K562 (cell line): Measurements from ENCODE around the gene PIKFYVE. TPM values are rescaled to one million over a fixed set of nuclear protein-coding genes. Genes with fewer than 3 reads are reported as not detected.

Source experiments
- AFF4 ChIP-seq: sonication (generic); formaldehyde crosslinking; IDR thresholded peaks from 2 replicates; pipeline ENCODE4 v1.8.0; 2023; ENCODE audit warnings: mild to moderate bottlenecking, missing genetic modification reagents
- ARID3A ChIP-seq: IDR thresholded peaks from 2 replicates; pipeline ENCODE4 v1.6.1; 2012; ENCODE audit warnings: low read depth, low read length, improper control_type of control experiment, borderline replicate concordance
- ATF4 ChIP-seq: fragments of 450-650 bp; formaldehyde crosslinking; IDR thresholded peaks from 2 replicates; pipeline ENCODE4 v1.4.0; 2022; ENCODE audit warnings: mild to moderate bottlenecking, moderate library complexity
- BDP1 ChIP-seq: IDR thresholded peaks from 3 replicates; pipeline ENCODE4 v1.6.1; 2011; ENCODE audit not compliant: insufficient read length, insufficient read depth
- DPF2 ChIP-seq: fragments of 450-650 bp; IDR thresholded peaks from 2 replicates; pipeline ENCODE4 v1.6.1; 2016
- ETS1 ChIP-seq: conservative IDR thresholded peaks from 2 replicates; pipeline ENCODE4 v1.6.1; 2011; ENCODE audit warnings: low read depth, mild to moderate bottlenecking, low read length; ENCODE audit not compliant: control insufficient read depth
- FOXM1 ChIP-seq, 2 experiments: fragments of 450-650 bp in 1 of 2; sonication (generic) in 1 of 2; formaldehyde crosslinking in 1 of 2; IDR thresholded peaks; 2 replicates each; pipeline versions ENCODE4 v1.6.1 to v1.9.0; 2017 to 2022; ENCODE audit warnings: low read depth in 2 of 2, mild to moderate bottlenecking in 2 of 2, missing genetic modification reagents in 1 of 2, moderate library complexity in 1 of 2
- HOXB6 ChIP-seq: fragments of 250-450 bp; sonication (Bioruptor Pico); IDR thresholded peaks from 2 replicates; pipeline ENCODE4 v1.5.1; 2022; ENCODE audit warnings: mild to moderate bottlenecking, borderline replicate concordance
- KLF1 ChIP-seq: fragments of 450-650 bp; IDR thresholded peaks from 2 replicates; pipeline ENCODE4 v1.6.1; 2016; ENCODE audit warnings: missing genetic modification characterization, missing compliant biosample characterization
- KLF16 ChIP-seq: IDR thresholded peaks from 2 replicates; pipeline ENCODE4 v1.6.1; 2016; ENCODE audit warnings: antibody characterized with exemption
- MED1 ChIP-seq: sonication (generic); formaldehyde crosslinking; IDR thresholded peaks from 2 replicates; pipeline ENCODE4 v1.8.1; 2023; ENCODE audit warnings: missing genetic modification reagents, borderline replicate concordance
- MEIS2 ChIP-seq: fragments of 450-650 bp; IDR thresholded peaks from 2 replicates; pipeline ENCODE4 v1.6.1; 2014; ENCODE audit warnings: mild to moderate bottlenecking; ENCODE audit not compliant: partially characterized antibody
- NBN ChIP-seq: fragments of 450-650 bp; IDR thresholded peaks from 2 replicates; pipeline ENCODE4 v1.6.1; 2016; ENCODE audit warnings: low read depth, mild to moderate bottlenecking
- NCOR1 ChIP-seq: fragments of 450-650 bp; IDR thresholded peaks from 2 replicates; pipeline ENCODE4 v1.6.1; 2016; ENCODE audit warnings: mild to moderate bottlenecking, moderate library complexity
- NR2F6 ChIP-seq: fragments of 450-650 bp; formaldehyde crosslinking; IDR thresholded peaks from 2 replicates; pipeline ENCODE4 v1.4.0; 2020; ENCODE audit warnings: mild to moderate bottlenecking
- PTTG1 ChIP-seq: fragments of 450-650 bp; IDR thresholded peaks from 2 replicates; pipeline ENCODE4 v1.6.1; 2016; ENCODE audit warnings: low read depth, mild to moderate bottlenecking, missing genetic modification characterization, missing compliant biosample characterization
- ZNF282 ChIP-seq: sonication (generic); formaldehyde crosslinking; IDR thresholded peaks from 2 replicates; pipeline ENCODE4 v1.8.1; 2023; ENCODE audit warnings: missing genetic modification reagents
- ZNF57 ChIP-seq: fragments of 450-650 bp; formaldehyde crosslinking; IDR thresholded peaks from 2 replicates; pipeline ENCODE4 v1.4.0; 2020; ENCODE audit warnings: mild to moderate bottlenecking, moderate library complexity
- polyA plus RNA-seq, 8 experiments: library from polyadenylated mRNA; depleted of rRNA in 4 of 8; stranded (reverse) in 5 of 8; unstranded in 3 of 8; fragments of >200 nt; fragmentation: Nextera tagmentation in 2 of 8; fragmentation: Illumina TruSeq in 1 of 8; extraction: Ambion mirVana in 2 of 8; extraction: Trizol in 1 of 8; gene quantifications; 2 replicates each; pipeline versions ENCODE4 v1.2.1 to v1.2.3, GENCODE V29; 2011 to 2014; ENCODE audit warnings: inconsistent platforms in 1 of 8, missing spikeins in 1 of 8
- total RNA-seq, 7 experiments: library from RNA; depleted of rRNA in 6 of 7; stranded (reverse); fragments of >200 nt in 6 of 7; fragmentation: Illumina TruSeq in 2 of 7; extraction: Trizol in 2 of 7; gene quantifications; 2 replicates each; pipeline versions ENCODE4 v1.2.1 to v1.2.3, GENCODE V29; 2011 to 2021; ENCODE audit warnings: low replicate concordance in 1 of 7
- TF ChIP-seq, protein P1 (sequence below): fragments of 450-650 bp; IDR thresholded peaks from one replicate; pipeline ENCODE4 v1.6.1; 2018; ENCODE audit warnings: mild to moderate bottlenecking, moderate library complexity; ENCODE audit not compliant: partially characterized antibody

Gene PIKFYVE
- total and polyA plus RNA-seq, 9 of the 15 experiments (the other 6 are each of a cell fraction or from before 2014, with no cell fraction given), result 3.6 to 25.6 (median 16.7) TPM

DNA sequence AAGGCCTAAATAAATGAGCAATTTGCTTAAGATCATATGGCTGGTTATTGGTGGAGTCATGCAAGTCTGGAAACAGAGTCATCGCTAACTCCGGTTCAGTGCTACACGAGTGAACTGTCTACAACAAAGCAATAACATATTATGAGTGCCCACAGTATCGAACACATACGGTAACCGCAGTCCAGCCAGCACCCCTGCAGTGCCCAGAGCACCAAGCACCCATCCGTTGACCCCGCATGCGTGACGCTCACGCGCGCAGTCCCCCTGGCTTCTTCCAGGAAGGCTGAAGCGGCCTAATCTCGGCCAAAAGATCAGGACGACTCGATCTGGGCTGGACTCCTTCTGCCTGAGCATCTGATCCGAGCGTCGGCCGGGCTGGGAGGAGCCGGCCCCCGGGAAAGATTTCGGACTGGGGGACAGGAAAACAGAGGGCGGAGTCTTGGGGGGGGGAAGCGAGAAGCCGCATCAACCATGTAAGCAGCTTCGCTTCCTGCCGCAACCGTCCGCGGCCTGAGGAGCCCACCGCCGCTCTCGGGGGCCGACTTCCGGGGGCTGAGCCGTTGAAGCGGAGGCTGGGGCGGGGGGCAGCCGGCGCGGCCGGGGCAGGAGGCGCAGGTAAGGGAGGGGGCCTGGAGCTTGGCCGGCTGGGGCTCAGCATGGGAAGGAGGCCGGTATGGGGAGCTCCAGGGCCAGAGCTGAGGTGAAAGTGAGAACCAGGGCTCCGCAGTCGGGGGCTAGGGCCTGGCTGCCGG lies at the start of gene PIKFYVE (continued):
- TF ChIP-seq MEIS2 (peak; percentile 44), ZNF57 (CRISPR knock-in tag) (no peak), KLF1 (tag) (no peak), ATF4 (CRISPR knock-in tag) (no peak), ETS1 (no peak), NBN (peak; percentile 43; the same call in 1 of the 2 replicates), MED1 (CRISPR knock-in tag) (no peak), PTTG1 (no peak), AFF4 (CRISPR knock-in tag) (0 out of 2 replicates have a peak, but pooled peaks have one; percentile 27), NCOR1 (0 out of 2 replicates have a peak, but pooled peaks have one; percentile 30), ZNF282 (CRISPR knock-in tag) (no peak), NR2F6 (CRISPR knock-in tag) (no peak), ARID3A (no peak), DPF2 (0 out of 2 replicates have a peak, but pooled peaks have one; percentile 31), BDP1 (no peak), KLF16 (no peak), FOXM1 (IDR thresholded peaks at IDR 0.05; ENCODE audit: low read depth) (peak; percentile 56; the same call in 1 of the 2 replicates), FOXM1 (CRISPR knock-in tag; IDR thresholded peaks at IDR 0.05; ENCODE audit: low read depth) (no peak), HOXB6 (no peak)
- TF ChIP-seq, protein P1, sequence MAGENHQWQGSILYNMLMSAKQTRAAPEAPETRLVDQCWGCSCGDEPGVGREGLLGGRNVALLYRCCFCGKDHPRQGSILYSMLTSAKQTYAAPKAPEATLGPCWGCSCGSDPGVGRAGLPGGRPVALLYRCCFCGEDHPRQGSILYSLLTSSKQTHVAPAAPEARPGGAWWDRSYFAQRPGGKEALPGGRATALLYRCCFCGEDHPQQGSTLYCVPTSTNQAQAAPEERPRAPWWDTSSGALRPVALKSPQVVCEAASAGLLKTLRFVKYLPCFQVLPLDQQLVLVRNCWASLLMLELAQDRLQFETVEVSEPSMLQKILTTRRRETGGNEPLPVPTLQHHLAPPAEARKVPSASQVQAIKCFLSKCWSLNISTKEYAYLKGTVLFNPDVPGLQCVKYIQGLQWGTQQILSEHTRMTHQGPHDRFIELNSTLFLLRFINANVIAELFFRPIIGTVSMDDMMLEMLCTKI, result no peak
